ENCODE data around the gene RCOR3. TPM values are rescaled to one million over a fixed set of nuclear protein-coding genes. Genes with fewer than 3 reads are reported as not detected.
A peak's percentile ranks its signal among the peaks of the same experiment; 100 is the strongest.

Gene RCOR3
- total RNA-seq, 4 donors from 2014 or later, result 40.4 to 57.1 (median 55.4) TPM

DNA sequence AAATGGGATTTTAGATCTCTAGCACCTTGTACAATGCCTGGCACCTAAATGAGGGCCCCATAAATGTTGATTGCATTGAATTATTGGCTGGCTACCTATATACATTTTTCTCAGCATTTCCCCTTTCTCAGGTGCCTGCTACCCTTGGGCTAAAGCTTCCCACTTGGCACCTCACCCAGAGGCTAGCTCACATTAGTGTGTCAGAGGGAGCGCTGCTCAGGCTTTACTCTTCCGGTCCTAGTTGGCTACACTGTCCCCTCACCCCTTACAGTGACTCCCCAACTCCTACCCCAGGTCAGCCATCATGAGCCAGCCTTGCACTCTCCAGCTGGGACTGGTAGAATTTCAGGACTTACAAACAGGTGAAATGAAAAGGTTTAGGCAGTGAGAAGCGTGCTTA lies 77.0 kb downstream of the RCOR3 start:
- no peaks in the 10 kb centered on the region for H3K9me3 ChIP-seq
- peak overlapping the region in 1 of 4 donors; percentile 42 for H3K27ac ChIP-seq
- H3K4me1 ChIP-seq, result peaks cover 0 to 76% (median 17%) of the 10 kb centered on the region in 4 donors
- H3K36me3 ChIP-seq, result no peaks in the 10 kb centered on the region
- WGBS, 2 donors, result 87 to 88% methylated on average over 3 of the region's 3 CpGs
- H3K4me3 ChIP-seq, result no peak overlapping the region
- TF ChIP-seq, protein P1, sequence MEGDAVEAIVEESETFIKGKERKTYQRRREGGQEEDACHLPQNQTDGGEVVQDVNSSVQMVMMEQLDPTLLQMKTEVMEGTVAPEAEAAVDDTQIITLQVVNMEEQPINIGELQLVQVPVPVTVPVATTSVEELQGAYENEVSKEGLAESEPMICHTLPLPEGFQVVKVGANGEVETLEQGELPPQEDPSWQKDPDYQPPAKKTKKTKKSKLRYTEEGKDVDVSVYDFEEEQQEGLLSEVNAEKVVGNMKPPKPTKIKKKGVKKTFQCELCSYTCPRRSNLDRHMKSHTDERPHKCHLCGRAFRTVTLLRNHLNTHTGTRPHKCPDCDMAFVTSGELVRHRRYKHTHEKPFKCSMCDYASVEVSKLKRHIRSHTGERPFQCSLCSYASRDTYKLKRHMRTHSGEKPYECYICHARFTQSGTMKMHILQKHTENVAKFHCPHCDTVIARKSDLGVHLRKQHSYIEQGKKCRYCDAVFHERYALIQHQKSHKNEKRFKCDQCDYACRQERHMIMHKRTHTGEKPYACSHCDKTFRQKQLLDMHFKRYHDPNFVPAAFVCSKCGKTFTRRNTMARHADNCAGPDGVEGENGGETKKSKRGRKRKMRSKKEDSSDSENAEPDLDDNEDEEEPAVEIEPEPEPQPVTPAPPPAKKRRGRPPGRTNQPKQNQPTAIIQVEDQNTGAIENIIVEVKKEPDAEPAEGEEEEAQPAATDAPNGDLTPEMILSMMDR (IDR thresholded peaks at IDR 0.05), result no peak
- no peaks in the 10 kb centered on the region for H3K27me3 ChIP-seq
- no peak for DNase-seq (ENCODE audit: low spot score in 2 of 2)

DNA sequence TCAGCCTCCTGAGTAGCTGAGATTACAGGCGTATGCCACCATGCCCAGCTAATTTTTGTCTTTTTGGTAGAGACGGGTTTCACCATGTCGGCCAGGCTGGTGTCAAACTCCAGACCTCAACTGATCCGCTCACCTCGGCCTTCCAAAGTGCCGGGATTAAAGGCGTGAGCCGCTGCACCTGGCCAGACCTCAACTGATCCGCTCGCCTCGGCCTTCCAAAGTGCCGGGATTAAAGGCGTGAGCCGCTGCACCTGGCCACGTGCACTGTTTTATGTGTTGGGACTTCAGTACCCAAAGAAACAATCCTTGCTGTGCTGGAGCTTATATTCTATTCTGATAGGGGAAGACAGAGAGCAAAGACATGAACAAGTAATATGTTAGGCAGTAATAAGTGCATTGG lies 77.6 kb downstream of the RCOR3 start:
- Histone ChIP-seq H3K4me1 (peaks cover 0 to 78% (median 15%) of the 10 kb centered on the region in 4 donors), H3K36me3 (no peaks in the 10 kb centered on the region), H3K9me3 (no peaks in the 10 kb centered on the region), H3K27me3 (no peaks in the 10 kb centered on the region), H3K27ac (peak overlapping the region in 1 of 4 donors; percentile 42), H3K4me3 (no peak overlapping the region)
- no peak for DNase-seq (ENCODE audit: low spot score in 2 of 2)
- 93 to 95% methylated on average over 15 of the region's 15 CpGs for WGBS, 2 donors
- TF ChIP-seq, protein P1 (IDR thresholded peaks at IDR 0.05), result no peak
- TF ChIP-seq POLR2A (IDR thresholded peaks at IDR 0.05) (no peak), EP300 (IDR thresholded peaks at IDR 0.05) (no peak)

DNA sequence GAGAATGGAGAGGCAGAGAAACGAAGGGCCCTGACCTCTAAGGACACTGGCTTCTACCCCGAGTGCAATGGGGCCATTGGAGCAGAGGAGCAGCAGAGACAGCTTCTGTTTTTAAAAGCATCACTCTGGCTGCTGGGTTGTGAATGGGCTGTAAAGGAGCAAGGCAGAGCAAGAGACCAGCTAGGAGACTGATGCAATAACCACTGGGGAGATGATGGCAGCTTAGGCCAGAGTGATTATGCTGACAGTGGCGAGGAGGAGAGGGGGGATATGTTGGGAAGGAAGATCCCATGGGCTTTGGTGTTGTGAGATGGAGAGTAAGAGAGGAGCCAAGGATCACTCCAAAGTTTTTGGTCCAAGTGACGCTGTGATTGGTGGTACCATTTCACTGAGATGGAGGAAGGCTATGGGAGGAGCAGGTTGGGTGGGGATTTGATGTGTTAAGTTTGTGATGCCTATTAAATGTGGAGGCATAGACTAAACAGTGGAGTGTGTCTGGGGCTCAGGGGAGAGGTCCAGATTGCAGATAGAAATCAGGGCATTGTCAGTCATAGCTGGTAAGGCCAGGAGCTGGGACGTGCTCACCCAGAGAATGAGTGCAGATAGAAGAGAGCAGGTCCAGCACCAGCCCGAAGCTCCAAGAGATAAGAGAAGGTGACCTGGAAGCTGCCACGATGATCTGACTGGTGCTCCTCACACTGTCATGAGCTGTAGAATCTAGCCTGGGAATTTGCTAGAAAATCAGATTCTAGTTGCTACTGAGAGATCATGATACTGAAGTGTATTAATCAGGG lies 78.5 kb downstream of the RCOR3 start:
- H3K27me3 ChIP-seq, result no peaks in the 10 kb centered on the region
- TF ChIP-seq POLR2A (IDR thresholded peaks at IDR 0.05) (no peak), EP300 (IDR thresholded peaks at IDR 0.05) (no peak)
- TF ChIP-seq, protein P1 (IDR thresholded peaks at IDR 0.05), result no peak
- WGBS, 2 donors, result 76 to 78% methylated on average over 7 of the region's 7 CpGs

DNA sequence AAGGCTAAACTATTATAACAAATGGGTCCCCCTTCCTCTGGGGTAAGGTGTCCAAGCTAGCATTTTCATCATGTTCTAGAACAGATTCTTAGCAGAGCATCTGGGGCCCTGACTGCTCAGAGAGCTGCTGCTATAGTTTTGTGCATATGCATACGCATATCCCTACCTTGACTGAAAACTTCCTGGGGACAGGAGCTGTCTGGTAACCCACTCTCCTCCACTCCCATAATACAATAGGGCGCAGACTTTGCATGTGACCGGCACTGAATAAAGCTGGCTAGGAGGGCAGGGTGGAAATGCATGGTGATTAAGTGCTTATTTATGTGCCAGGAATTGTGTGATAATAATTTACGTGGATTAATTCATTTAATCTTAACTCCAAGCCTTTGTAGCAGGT lies 79.1 kb downstream of the RCOR3 start:
- 92 to 95% methylated on average over 4 of the region's 4 CpGs for WGBS, 2 donors
- Histone ChIP-seq H3K9me3 (no peaks in the 10 kb centered on the region), H3K4me1 (peaks cover 0 to 64% (median 4%) of the 10 kb centered on the region in 4 donors), H3K36me3 (no peaks in the 10 kb centered on the region), H3K27ac (no peak overlapping the region), H3K27me3 (no peaks in the 10 kb centered on the region), H3K4me3 (no peak overlapping the region)
- DNase-seq (ENCODE audit: low spot score in 2 of 2), result no peak
- no peak for TF ChIP-seq EP300 (IDR thresholded peaks at IDR 0.05)
- TF ChIP-seq POLR2A (IDR thresholded peaks at IDR 0.05), result no peak
- TF ChIP-seq, protein P1 (IDR thresholded peaks at IDR 0.05), result no peak

More for the DNA sequence above, 78.5 kb downstream of the RCOR3 start:
- Histone ChIP-seq H3K27ac (no peak overlapping the region), H3K4me1 (peaks cover 0 to 70% (median 7%) of the 10 kb centered on the region in 4 donors), H3K4me3 (no peak overlapping the region), H3K9me3 (no peaks in the 10 kb centered on the region), H3K36me3 (no peaks in the 10 kb centered on the region)
- no peak for DNase-seq (ENCODE audit: low spot score in 2 of 2)

DNA sequence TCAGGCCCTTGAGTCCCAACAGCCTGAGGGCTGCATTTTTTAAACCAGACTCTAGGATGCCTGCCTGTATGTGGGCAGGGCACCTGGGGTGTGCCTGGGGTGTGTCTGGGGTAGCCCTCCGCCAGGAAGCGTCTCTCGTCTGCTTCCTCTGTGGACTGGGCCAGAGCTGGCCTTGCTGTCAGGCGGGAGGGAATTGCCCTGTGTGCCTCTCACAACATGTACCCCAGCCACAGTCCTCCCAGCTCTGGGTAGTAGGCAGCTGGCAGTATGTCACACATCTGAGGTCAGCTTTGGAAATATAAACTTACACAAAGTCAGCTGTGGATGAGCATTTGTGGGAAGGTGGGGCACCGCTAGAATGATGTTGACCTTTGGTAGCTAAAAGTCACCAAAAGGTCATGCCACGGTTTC lies 80.5 kb downstream of the RCOR3 start:
- Histone ChIP-seq H3K9me3 (no peaks in the 10 kb centered on the region), H3K4me3 (no peak overlapping the region), H3K27ac (no peak overlapping the region), H3K27me3 (no peaks in the 10 kb centered on the region), H3K4me1 (peaks cover 0 to 53% (median 4%) of the 10 kb centered on the region in 4 donors), H3K36me3 (no peaks in the 10 kb centered on the region)
- no peak for TF ChIP-seq EP300 (IDR thresholded peaks at IDR 0.05)
- TF ChIP-seq, protein P1 (IDR thresholded peaks at IDR 0.05), result no peak
- no peak for DNase-seq (ENCODE audit: low spot score in 2 of 2)
- WGBS, 2 donors, result 74 to 79% methylated on average over 6 of the region's 6 CpGs

Data from tibial nerve (tissue), 4 donors.